HepG2 (cell line): ENCODE results near the gene NEURL3. TPM values are rescaled to one million over a fixed set of nuclear protein-coding genes. Genes with fewer than 3 reads are reported as not detected.

Experiments used
- EEA1 ChIP-seq: sonication (generic); formaldehyde crosslinking; IDR thresholded peaks from 2 replicates; pipeline ENCODE4 v1.5.1; 2020; ENCODE audit warnings: mild to moderate bottlenecking, missing genetic modification reagents, borderline replicate concordance
- GLI4 ChIP-seq: sonication (generic); formaldehyde crosslinking; IDR thresholded peaks from 2 replicates; pipeline ENCODE4 v1.5.1; 2020; ENCODE audit warnings: missing genetic modification reagents, mild to moderate bottlenecking, moderate library complexity, borderline replicate concordance
- HNF4A ChIP-seq: sonication (generic); formaldehyde crosslinking; IDR thresholded peaks from 2 replicates; pipeline ENCODE4 v1.4.0; 2020; ENCODE audit warnings: missing genetic modification reagents
- HNF4G ChIP-seq, 2 experiments: sonication (generic) in 1 of 2; formaldehyde crosslinking in 1 of 2; IDR thresholded peaks; 2 replicates each; pipeline versions ENCODE4 v1.4.0 to v1.6.1; 2011 to 2020; ENCODE audit warnings: borderline replicate concordance in 2 of 2, low read depth in 2 of 2, mild to moderate bottlenecking in 2 of 2, low read length in 1 of 2, missing genetic modification reagents in 1 of 2, moderate library complexity in 1 of 2
- HNRNPK ChIP-seq: fragments of 200-400 bp; formaldehyde crosslinking; IDR thresholded peaks from 2 replicates; pipeline ENCODE4 v1.6.1; 2018; ENCODE audit warnings: low read length, low read depth, moderate library complexity, mild to moderate bottlenecking; ENCODE audit not compliant: poor library complexity, severe bottlenecking
- HOXA3 ChIP-seq: sonication (generic); formaldehyde crosslinking; IDR thresholded peaks from 2 replicates; pipeline ENCODE4 v1.5.0; 2020; ENCODE audit warnings: missing genetic modification reagents
- JUN ChIP-seq: sonication (generic); formaldehyde crosslinking; IDR thresholded peaks from 2 replicates; pipeline ENCODE4 v1.4.0; 2020; ENCODE audit warnings: mild to moderate bottlenecking, missing genetic modification reagents
- MYPOP ChIP-seq: sonication (generic); formaldehyde crosslinking; IDR thresholded peaks from 2 replicates; pipeline ENCODE4 v1.8.1; 2023; ENCODE audit warnings: mild to moderate bottlenecking, moderate library complexity, missing genetic modification reagents
- NCOA2 ChIP-seq: sonication (generic); formaldehyde crosslinking; IDR thresholded peaks from 2 replicates; pipeline ENCODE4 v1.8.0; 2022; ENCODE audit warnings: inconsistent platforms
- POLR2AphosphoS2 ChIP-seq: IDR thresholded peaks from 2 replicates; pipeline ENCODE4 v1.6.1; 2011; ENCODE audit warnings: low read depth, low read length, improper control_type of control experiment
- RCOR2 ChIP-seq: IDR thresholded peaks from 2 replicates; pipeline ENCODE4 v1.6.1; 2016; ENCODE audit warnings: missing biosample characterization, missing genetic modification reagents
- SRSF9 ChIP-seq: fragments of 200-400 bp; formaldehyde crosslinking; IDR thresholded peaks from 2 replicates; pipeline ENCODE4 v1.6.1; 2018; ENCODE audit warnings: borderline replicate concordance, mild to moderate bottlenecking, low read depth, low read length; ENCODE audit not compliant: insufficient read depth, poor library complexity, severe bottlenecking
- SRY ChIP-seq: sonication (generic); formaldehyde crosslinking; IDR thresholded peaks from 2 replicates; pipeline ENCODE4 v1.8.0; 2022; ENCODE audit warnings: mild to moderate bottlenecking, missing genetic modification reagents
- ZNF343 ChIP-seq: sonication (generic); formaldehyde crosslinking; IDR thresholded peaks from 2 replicates; pipeline ENCODE4 v1.4.0; 2020; ENCODE audit warnings: mild to moderate bottlenecking, missing genetic modification reagents
- ZNF646 ChIP-seq: sonication (generic); formaldehyde crosslinking; IDR thresholded peaks from 2 replicates; pipeline ENCODE4 v1.9.0; 2021; ENCODE audit warnings: mild to moderate bottlenecking, missing genetic modification reagents
- ZNF704 ChIP-seq: sonication (generic); formaldehyde crosslinking; IDR thresholded peaks from 2 replicates; pipeline ENCODE4 v1.8.1; 2023; ENCODE audit warnings: mild to moderate bottlenecking, inconsistent platforms, moderate library complexity, missing genetic modification reagents, borderline replicate concordance
- ZNF784 ChIP-seq: sonication (generic); formaldehyde crosslinking; IDR thresholded peaks from 2 replicates; pipeline ENCODE4 v1.5.1; 2020; ENCODE audit warnings: missing genetic modification reagents, mild to moderate bottlenecking, borderline replicate concordance
- polyA plus RNA-seq, 8 experiments: library from polyadenylated mRNA; depleted of rRNA in 3 of 8; stranded (reverse) in 7 of 8; unstranded in 1 of 8; fragments of >200 nt; fragmentation: Illumina TruSeq in 4 of 8; extraction: Trizol in 4 of 8; gene quantifications; 2 replicates each; pipeline versions ENCODE4 v1.2.1 to v1.2.3, GENCODE V29; 2011 to 2016; ENCODE audit warnings: low read depth in 4 of 8, missing spikeins in 1 of 8, mixed read lengths in 1 of 8; ENCODE audit not compliant: insufficient read depth in 1 of 8
- total RNA-seq, 5 experiments: library from RNA; depleted of rRNA; stranded (reverse); fragments of >200 nt; fragmentation: Illumina TruSeq; extraction: Trizol; gene quantifications; 2 replicates each; pipeline ENCODE4 v1.2.3, GENCODE V29; 2016; ENCODE audit warnings: low read depth in 1 of 5

Gene NEURL3
- total and polyA plus RNA-seq, 2 of the 13 experiments (the other 11 are each of a cell fraction or from before 2014, with no cell fraction given), result 0.16 to 1.2 TPM

GRCh38 chr2:96509114-96509846, 4.1 kb upstream of the NEURL3 start (continued):
- TF ChIP-seq ZNF704 (CRISPR knock-in tag), result no peak
- TF ChIP-seq HNF4A (CRISPR knock-in tag), result no peak
- TF ChIP-seq RCOR2 (CRISPR knock-in tag), result no peak
- no peak for TF ChIP-seq POLR2AphosphoS2
- no peak for TF ChIP-seq ZNF343 (CRISPR knock-in tag)
- TF ChIP-seq HOXA3 (CRISPR knock-in tag), result peak; percentile 65; the same call in 1 of the 2 replicates
- no peak for TF ChIP-seq NCOA2 (CRISPR knock-in tag)
- TF ChIP-seq JUN, result no peak
- TF ChIP-seq SRY, result no peak
- TF ChIP-seq ZNF646, result no peak
- no peak for TF ChIP-seq GLI4 (CRISPR knock-in tag)
- TF ChIP-seq EEA1, result no peak
- no peak for TF ChIP-seq SRSF9
- TF ChIP-seq MYPOP (CRISPR knock-in tag), result peak; percentile 62; the same call in 1 of the 2 replicates
- TF ChIP-seq ZNF784 (CRISPR knock-in tag), result no peak
- no peak for TF ChIP-seq HNF4G (IDR thresholded peaks at IDR 0.05; ENCODE audit: borderline replicate concordance, low read depth, low read length)
- peak; percentile 58; the same call in 1 of the 2 replicates for TF ChIP-seq HNF4G (CRISPR knock-in tag; IDR thresholded peaks at IDR 0.05; ENCODE audit: borderline replicate concordance, low read depth)
- TF ChIP-seq HNRNPK, result no peak
